Measurements from ENCODE around the gene TRAP1.

DNA sequence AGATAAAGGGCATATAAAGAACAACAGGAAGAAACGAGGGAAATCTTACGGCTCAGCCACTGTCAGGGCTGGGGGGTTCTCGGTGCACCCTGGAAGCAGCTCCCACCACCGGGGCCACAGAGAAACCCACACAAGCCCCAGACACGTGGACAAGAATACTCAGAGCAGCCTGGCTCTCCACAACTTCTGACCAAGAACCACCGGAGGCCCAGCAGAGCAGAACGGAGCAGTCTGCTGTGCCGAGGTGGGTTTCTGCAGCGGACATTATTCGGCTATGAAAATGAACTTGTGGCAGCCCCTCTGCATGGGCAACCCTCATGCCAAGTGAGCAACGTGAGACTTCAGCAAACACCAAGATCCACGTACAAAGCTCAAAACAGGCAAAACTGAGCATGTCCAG, 56.0 kb downstream of the TRAP1 start:
- TF ChIP-seq, protein P1, sequence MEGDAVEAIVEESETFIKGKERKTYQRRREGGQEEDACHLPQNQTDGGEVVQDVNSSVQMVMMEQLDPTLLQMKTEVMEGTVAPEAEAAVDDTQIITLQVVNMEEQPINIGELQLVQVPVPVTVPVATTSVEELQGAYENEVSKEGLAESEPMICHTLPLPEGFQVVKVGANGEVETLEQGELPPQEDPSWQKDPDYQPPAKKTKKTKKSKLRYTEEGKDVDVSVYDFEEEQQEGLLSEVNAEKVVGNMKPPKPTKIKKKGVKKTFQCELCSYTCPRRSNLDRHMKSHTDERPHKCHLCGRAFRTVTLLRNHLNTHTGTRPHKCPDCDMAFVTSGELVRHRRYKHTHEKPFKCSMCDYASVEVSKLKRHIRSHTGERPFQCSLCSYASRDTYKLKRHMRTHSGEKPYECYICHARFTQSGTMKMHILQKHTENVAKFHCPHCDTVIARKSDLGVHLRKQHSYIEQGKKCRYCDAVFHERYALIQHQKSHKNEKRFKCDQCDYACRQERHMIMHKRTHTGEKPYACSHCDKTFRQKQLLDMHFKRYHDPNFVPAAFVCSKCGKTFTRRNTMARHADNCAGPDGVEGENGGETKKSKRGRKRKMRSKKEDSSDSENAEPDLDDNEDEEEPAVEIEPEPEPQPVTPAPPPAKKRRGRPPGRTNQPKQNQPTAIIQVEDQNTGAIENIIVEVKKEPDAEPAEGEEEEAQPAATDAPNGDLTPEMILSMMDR (IDR thresholded peaks at IDR 0.05): no peak
- TF ChIP-seq EP300 (IDR thresholded peaks at IDR 0.05): no peak

Measured in gastroesophageal sphincter (tissue), 3 donors.